ELF-1 (cell line): ENCODE measurements around the gene VWA3B.
"Not testable (repeated sequence)": the region's sequence is repeated elsewhere in the genome, so short reads cannot be mapped to it uniquely, and the experiment has no call there.

Experiments used
- DNase-seq: peaks from one replicate; pipeline ENCODE4 v3.0.0-alpha.2; 2016; ENCODE audit warnings: low read depth, low spot score

The VWA3B gene

GRCh38 chr2:98134172-98135005 lies 47.4 kb downstream of the VWA3B start:
- peak; percentile 71 for DNase-seq

DNA sequence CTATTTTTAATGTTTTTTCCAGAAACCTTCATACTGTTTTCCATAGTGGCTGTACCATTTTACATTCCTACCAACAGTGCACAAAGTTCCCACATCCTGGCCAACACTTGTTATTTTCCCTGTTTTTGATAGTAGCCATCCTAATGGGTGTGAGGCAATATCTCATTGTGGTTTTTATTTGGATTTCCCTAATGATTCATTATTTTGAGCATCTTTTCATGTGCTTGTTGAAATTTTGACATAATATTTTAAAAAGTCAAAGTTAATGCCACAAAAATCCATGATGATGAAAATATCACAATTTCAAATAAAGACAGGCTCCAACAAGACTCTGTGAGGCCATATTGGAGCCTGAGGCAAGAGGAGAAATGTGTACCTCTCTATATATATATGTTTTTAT lies 50.2 kb downstream of the VWA3B start:
- DNase-seq, result no peak

GRCh38 chr2:98138978-98139377 lies 52.0 kb downstream of the VWA3B start:
- DNase-seq, result not testable (repeated sequence)

GRCh38 chr2:98140210-98140609 lies 53.2 kb downstream of the VWA3B start:
- no peak for DNase-seq

DNA sequence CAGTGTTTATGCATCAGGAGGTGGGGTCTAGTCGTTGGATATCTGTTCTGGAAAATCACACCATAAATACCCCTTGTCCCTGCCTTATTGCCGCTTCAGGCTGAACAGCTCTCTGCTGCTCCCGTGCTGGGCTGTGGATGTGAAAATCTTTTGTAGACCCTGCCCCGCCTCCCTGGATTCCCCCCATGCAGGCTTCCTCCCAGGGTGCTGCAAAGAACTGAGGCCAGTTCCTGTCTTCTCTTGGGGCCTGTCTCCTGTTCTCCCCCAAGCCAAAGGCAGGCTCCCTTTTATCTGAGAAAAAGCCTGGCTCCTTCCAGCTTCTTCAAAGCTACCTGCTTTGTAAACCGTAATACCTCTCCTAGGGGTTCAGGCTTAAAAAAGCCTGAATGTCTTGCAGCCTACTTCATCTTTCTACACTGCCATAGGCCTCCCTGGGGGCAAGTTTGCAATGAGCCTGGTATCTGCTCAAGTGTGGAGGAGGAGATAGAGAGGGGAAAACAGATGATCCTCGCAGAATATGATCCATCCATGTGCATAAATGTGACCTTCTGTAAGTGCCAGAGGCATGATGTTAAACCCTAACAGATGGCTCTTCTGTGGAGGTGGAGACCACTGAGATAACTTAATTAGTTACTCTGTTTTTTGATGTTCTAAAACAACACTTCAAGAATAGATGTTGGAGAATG lies 55.3 kb downstream of the VWA3B start:
- peak; percentile 79 for DNase-seq

DNA sequence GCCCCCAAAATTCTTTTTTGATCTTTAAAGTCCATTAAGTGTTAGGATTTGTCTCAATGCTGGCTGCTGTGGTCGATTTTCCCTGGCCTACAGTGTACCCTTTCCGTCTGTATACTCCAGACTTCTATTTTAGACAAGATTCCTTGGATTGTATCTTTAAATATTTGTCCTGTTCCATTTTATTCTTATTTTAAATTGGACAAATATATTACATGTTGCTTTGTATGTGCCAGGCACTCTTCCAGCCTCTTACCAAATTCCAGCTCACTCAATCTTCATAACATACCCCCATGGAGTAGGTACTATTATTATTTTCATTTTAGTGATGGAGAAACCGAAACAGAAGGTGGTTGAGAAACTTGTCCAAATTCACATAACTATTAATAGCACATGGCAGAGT lies 58.1 kb downstream of the VWA3B start:
- DNase-seq, result no peak

DNA sequence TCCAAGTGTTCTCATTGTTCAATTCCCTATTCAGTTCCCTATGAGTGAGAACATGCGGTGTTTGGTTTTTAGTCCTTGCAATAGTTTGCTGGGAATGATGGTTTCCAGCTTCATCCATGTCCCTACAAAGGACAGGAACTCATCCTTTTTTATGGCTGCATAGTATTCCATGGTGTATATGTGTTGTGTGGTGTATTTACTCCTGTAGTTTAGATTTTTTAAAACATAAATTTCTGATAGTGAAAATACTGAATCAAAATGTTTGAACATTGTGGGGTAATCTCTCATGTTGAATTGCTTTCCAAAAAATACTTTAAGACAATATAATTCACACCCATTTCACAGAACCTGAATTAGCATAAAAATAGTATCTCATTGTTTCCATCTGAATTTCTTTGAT lies 60.9 kb downstream of the VWA3B start:
- DNase-seq, result not testable (repeated sequence)

DNA sequence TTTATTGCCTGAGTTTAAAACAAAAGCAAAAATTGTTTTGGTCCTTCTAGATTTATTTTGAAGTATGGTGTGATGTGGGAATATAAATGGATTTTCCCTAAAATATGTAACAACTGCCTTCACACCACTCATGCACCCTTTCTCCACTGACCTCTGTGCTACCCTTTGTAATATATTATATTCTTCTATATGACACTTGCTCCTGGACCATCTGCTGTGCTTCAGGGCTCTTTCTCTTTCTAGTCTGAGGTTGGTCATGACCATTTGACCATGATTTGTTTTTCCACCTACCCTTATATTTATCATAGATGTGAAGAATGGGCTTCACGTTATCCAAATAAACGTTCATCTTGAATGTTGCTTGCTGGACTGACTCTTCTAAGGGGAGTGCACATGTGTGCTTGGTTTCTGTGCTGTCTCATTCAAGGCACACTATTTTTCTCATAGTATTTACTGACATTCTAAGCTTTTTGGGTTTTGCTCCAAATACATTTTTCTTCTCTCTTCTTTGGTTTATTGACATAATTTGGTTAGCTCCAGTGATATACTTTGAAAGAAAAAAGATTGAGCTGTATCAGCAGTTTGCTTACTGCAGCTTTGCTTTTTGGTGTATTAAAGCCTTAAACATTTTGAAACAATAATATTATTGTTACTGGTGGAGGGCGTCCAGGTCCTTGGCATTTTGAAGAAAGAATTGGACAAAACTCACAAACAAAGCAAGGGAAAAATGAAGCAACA lies 61.8 kb downstream of the VWA3B start:
- DNase-seq, result no peak

DNA sequence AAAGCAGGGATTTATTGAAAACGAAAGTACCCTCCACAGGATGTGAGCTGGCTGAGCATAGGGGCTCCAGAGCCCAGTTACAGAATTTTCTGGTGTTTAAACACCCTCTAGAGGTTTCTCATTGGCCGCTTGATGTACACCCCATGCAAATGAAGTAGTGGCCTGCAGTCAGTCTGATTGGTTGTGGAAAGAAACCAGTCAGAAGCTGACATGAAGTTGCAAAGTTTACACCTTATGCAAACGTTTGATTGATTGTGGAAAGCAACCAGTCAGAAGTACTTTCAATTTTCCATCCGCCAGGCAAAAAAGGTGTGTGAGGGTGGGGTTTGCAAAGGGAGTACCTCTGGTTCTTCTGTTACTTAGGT lies 62.3 kb downstream of the VWA3B start:
- DNase-seq, result no peak

GRCh38 chr2:98153481-98153880 lies 66.5 kb downstream of the VWA3B start:
- DNase-seq, result no peak

DNA sequence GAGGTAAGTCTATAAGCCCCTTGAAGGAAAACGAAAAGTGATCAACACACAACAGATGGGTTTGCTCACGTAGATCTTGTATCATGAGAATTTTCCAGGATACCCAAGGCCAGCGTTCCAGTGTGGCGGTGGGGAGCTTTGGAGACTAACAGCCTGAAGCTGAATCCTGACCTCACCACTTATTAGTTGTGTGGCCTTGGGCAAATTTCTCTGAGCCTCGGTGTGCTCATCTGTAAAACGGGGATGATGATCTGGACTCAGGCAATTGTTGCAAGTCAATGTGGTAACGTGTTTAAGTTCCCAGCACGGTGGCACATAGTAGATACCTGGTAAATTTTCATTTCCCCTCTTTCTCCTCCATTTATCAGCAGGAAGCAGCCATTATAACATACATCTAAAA lies 68.3 kb downstream of the VWA3B start:
- DNase-seq, result no peak

DNA sequence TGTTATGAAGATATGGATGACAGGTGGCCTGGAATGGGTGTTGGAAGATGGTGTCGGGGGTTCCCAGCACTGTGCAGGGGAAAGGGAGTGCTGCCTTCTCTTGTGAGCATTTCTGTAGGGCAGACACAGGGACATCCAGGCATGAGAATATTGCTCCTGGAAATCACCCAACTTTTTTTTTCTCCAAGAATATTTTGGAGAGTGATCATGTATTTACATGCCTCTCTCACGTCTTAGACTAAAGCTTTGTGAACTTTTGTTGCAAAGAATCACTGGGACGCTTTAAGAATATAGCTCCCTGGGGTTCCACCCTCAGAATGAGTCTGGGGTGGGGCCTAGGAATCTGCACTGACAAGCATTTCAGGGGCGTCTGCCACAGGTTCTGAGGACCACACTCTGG lies 68.7 kb downstream of the VWA3B start:
- DNase-seq, result no peak

DNA sequence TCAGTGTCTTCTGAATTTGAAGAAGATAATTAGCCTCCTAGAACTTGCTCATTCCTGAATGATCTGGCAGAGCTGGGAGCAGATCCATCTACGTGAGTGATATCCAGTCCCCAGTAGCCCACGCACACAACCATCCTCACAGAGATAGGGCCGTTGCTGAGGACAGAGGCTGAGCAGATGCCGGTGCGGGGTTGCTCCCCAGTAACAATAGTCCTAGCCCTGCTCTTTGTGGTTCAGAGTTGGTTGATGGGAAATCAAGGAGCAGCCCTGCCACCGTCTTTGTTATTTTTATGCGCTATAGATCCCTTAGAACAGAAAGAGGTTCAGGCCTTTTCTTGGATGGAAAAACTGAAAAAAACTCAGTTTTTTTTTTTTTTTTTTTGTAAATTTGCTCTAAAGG lies 69.3 kb downstream of the VWA3B start:
- no peak for DNase-seq

GRCh38 chr2:98157557-98157956 lies 70.6 kb downstream of the VWA3B start:
- no peak for DNase-seq

DNA sequence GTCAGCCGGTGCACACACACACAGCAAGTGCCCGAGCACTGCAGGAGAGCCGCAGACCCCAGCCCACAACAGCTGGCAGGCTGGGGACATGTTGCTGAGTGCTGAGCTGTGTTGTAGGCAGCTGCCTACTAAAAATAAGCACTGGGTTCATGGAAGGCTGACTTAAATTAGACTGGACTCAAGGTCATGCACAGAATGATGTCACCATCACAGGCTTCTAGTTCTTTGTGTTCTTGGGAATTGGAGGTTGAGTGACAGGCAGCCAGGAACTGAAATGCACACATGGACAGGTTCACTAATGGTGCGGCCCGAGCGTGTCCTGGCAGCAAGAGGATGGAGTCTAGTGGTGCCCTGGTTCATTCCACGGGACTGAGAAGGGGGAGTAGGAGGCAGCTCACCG lies 71.3 kb downstream of the VWA3B start:
- DNase-seq, result no peak

GRCh38 chr2:98160554-98160953 lies 73.6 kb downstream of the VWA3B start:
- no peak for DNase-seq

GRCh38 chr2:98161186-98161585 lies 74.2 kb downstream of the VWA3B start:
- no peak for DNase-seq

DNA sequence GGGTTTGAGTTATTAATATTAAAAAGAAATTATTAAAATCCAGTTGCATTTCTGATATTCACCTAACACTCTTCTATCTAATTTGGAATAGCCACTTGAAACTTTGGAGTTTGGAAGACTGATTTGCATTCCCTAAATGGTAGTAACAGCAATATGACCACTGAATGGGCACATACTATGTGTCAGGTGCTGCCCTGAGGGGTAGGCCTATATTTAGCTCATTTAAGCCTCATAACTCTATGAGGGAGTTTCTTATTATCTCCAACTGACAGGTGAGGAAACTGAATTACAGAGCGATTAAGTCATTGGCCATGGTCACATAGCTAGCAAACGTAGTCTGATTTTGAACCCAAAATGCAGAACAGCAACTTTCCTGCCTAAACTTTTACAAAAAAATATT lies 77.3 kb downstream of the VWA3B start:
- no peak for DNase-seq

DNA sequence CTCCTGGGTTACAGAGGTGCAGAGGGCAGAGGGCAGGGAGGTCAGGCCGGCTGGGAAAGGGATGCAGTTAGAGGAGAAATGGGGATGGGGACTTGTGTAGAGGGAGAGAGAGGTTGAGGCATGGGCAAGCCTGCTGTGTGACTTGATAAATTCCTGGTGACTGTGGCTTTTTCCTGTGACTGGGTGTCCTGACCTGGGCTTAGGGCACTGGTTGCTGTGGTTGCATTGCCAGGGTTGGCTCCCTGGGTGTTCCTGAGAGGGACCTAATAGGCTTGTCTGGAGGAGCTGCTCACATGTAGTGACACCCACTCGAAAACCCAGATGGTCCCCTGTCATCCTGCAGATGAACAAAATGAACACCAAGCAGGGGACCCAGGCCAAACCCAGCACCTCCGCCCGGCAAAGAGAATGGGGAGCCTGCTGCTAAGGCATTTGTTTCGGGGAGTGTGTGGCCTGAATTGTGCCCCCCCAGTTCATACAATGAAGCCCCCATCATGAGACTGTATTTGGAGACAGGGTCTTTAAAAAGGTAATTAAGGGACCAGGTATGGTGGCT lies 78.6 kb downstream of the VWA3B start:
- no peak for DNase-seq

- no peak for DNase-seq
These were observed 80.9 kb downstream of the VWA3B start for GRCh38 chr2:98167916-98168315.

- no peak for DNase-seq
These were observed 83.1 kb downstream of the VWA3B start for GRCh38 chr2:98170076-98170475.

DNA sequence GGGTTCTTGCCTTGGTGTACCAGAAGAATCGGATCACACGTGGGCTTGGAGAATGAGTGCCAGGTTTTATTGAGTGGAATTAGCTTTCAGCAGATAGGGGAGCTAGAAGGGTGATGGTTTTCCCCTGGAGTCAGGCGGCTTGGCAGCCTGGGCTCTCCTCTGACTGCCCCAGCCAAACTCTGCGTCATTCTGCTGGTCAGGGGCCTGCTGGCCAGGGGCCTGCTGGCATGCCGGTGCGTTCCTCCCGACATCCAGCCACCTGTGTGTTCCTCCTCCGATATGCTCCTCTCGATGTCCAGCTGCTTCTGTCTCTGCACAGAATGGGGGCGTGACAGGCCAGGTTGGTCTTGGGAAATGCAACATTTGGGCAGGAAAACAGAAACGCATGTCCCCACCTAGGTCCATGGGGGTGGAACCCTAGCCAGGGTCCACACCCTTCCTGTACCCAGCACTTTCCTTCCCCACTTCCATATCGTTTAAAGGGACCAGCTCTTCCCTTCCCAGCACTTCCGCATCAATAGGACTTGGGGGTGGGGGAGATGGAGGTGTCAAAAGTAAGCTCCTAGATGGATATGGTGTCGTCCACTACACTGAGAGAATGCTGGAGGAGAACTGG lies 85.3 kb downstream of the VWA3B start:
- DNase-seq, result no peak
